Tibial artery (tissue), 4 donors: Measurements from ENCODE around the gene TLX3.
"Not testable (repeated sequence)": the region's sequence is repeated elsewhere in the genome, so short reads cannot be mapped to it uniquely, and the experiment has no call there.

Experiments
- DNase-seq, 2 donors: peaks; one replicate each; pipeline ENCODE4 v3.0.0-alpha.2; 2019
- H3K27ac ChIP-seq, 2 donors: fragments of 200-600 bp; sonication (generic) in 1 of 2; 1 replicate in 1 of 2; 2 replicates in 1 of 2; pipeline ENCODE4 v1.5.1; 2018 to 2019; ENCODE audit warnings: mild to moderate bottlenecking in 1 of 2
- H3K27me3 ChIP-seq, 2 donors: fragments of 200-600 bp; sonication (generic) in 1 of 2; one replicate each; pipeline versions ENCODE4 v1.5.1 to v1.6.0; 2016 to 2019
- H3K36me3 ChIP-seq, 3 donors: fragments of 200-600 bp; sonication (generic) in 2 of 3; one replicate each; pipeline ENCODE4 v1.5.1; 2016 to 2019; ENCODE audit warnings: mild to moderate bottlenecking in 2 of 3
- H3K4me1 ChIP-seq, 4 donors: fragments of 200-600 bp; sonication (generic) in 2 of 4; 1 replicate in 3 of 4; 2 replicates in 1 of 4; pipeline ENCODE4 v1.5.1; 2016 to 2019
- H3K4me3 ChIP-seq, 2 donors: fragments of 200-600 bp; sonication (generic) in 1 of 2; 1 replicate in 1 of 2; 2 replicates in 1 of 2; pipeline ENCODE4 v1.5.1; 2018 to 2019; ENCODE audit warnings: mild to moderate bottlenecking in 2 of 2
- H3K9me3 ChIP-seq, 3 donors: fragments of 200-600 bp; sonication (generic) in 1 of 3; one replicate each; pipeline ENCODE4 v1.5.1; 2016 to 2019
- CTCF ChIP-seq, 2 experiments: fragments of 200-600 bp in 1 of 2; fragments of 450-650 bp in 1 of 2; IDR thresholded peaks; one replicate each; pipeline ENCODE4 v1.5.1; 2017 to 2019; ENCODE audit warnings: antibody characterized with exemption in 2 of 2, mild to moderate bottlenecking in 1 of 2, moderate library complexity in 1 of 2
- intact Hi-C: fragments of 100-400 bp; cut with DNase I; formaldehyde crosslinking; loops from one replicate; pipeline ENCODE4 v1.15.0; 2023; ENCODE audit warnings: low total_unique reads

Gene TLX3

GRCh38 chr5:171342362-171343111, 33.5 kb downstream of the TLX3 start:
- intact Hi-C loops: no loop called here
- no peaks in the 10 kb centered on the region for H3K36me3 ChIP-seq
- TF ChIP-seq CTCF (IDR thresholded peaks at IDR 0.05): peak; percentile 42
- H3K4me3 ChIP-seq: no peak overlapping the region
- peaks cover 0 to under 1% (median 0%) of the 10 kb centered on the region in 4 donors for H3K4me1 ChIP-seq
- no peak for DNase-seq
- H3K27me3 ChIP-seq: peaks cover 0 to 9% of the 10 kb centered on the region in 2 donors
- H3K27ac ChIP-seq: no peak overlapping the region
- H3K9me3 ChIP-seq: no peaks in the 10 kb centered on the region

- intact Hi-C loops: no loop called here
- no peak overlapping the region for H3K27ac ChIP-seq
- H3K36me3 ChIP-seq: no peaks in the 10 kb centered on the region
- DNase-seq: no peak
- no peaks in the 10 kb centered on the region for H3K4me1 ChIP-seq
- no peak for TF ChIP-seq CTCF (IDR thresholded peaks at IDR 0.05)
- H3K9me3 ChIP-seq: no peaks in the 10 kb centered on the region
- peaks cover 0 to 9% of the 10 kb centered on the region in 2 donors for H3K27me3 ChIP-seq
- H3K4me3 ChIP-seq: no peak overlapping the region
Observed at GRCh38 chr5:171344936-171345608, 36.0 kb downstream of the TLX3 start.

GRCh38 chr5:171351536-171352073, 42.6 kb downstream of the TLX3 start:
- no peak for TF ChIP-seq CTCF (IDR thresholded peaks at IDR 0.05)

GRCh38 chr5:171355302-171355724, 46.3 kb downstream of the TLX3 start:
- no peak overlapping the region for H3K27ac ChIP-seq
- no peak overlapping the region for H3K4me3 ChIP-seq
- H3K36me3 ChIP-seq: no peaks in the 10 kb centered on the region
- no peaks in the 10 kb centered on the region for H3K4me1 ChIP-seq
- TF ChIP-seq CTCF (IDR thresholded peaks at IDR 0.05): no peak
- no peaks in the 10 kb centered on the region for H3K9me3 ChIP-seq
- intact Hi-C loops: no loop called here
- peaks cover 0 to 7% of the 10 kb centered on the region in 2 donors for H3K27me3 ChIP-seq
- no peak for DNase-seq

More at GRCh38 chr5:171351536-171352073, 42.6 kb downstream of the TLX3 start:
- Histone ChIP-seq H3K4me1 (no peaks in the 10 kb centered on the region), H3K27me3 (peaks cover 0 to 9% of the 10 kb centered on the region in 2 donors), H3K27ac (no peak overlapping the region), H3K36me3 (no peaks in the 10 kb centered on the region), H3K9me3 (no peaks in the 10 kb centered on the region), H3K4me3 (no peak overlapping the region)
- intact Hi-C loops: no loop called here
- no peak for DNase-seq

- no peak for DNase-seq
- no peak for TF ChIP-seq CTCF (IDR thresholded peaks at IDR 0.05)
- H3K27ac ChIP-seq: no peak overlapping the region
- H3K4me1 ChIP-seq: no peaks in the 10 kb centered on the region
- H3K4me3 ChIP-seq: no peak overlapping the region
- no peaks in the 10 kb centered on the region for H3K36me3 ChIP-seq
- no peaks in the 10 kb centered on the region for H3K9me3 ChIP-seq
- intact Hi-C loops: no loop called here
- H3K27me3 ChIP-seq: no peaks in the 10 kb centered on the region
Observed at GRCh38 chr5:171357843-171358242, 48.8 kb downstream of the TLX3 start.

GRCh38 chr5:171361151-171361550, 52.1 kb downstream of the TLX3 start:
- H3K4me1 ChIP-seq, DNase-seq, H3K4me3 ChIP-seq, H3K27me3 ChIP-seq, H3K9me3 ChIP-seq, H3K27ac ChIP-seq, intact Hi-C loops, H3K36me3 ChIP-seq: not testable (repeated sequence)
